GM23338 (cell line): ENCODE results near the gene LNX1. TPM values are rescaled to one million over a fixed set of nuclear protein-coding genes. Genes with fewer than 3 reads are reported as not detected.

ENCODE experiments used
- ATAC-seq: fragments of 200-7000 bp; cut with Tn5 transposase; 3 replicates; pipeline ENCODE4 v1.9.1; 2020
- DNase-seq: peaks from one replicate; pipeline ENCODE4 v3.0.0-alpha.2; 2015; ENCODE audit warnings: low spot score
- H2AFZ ChIP-seq: fragments of 200-600 bp; sonication (generic); 2 replicates; pipeline ENCODE4 v1.8.0; 2016; ENCODE audit warnings: antibody characterized with exemption, mild to moderate bottlenecking, moderate library complexity
- H3F3A ChIP-seq: fragments of 200-600 bp; sonication (generic); replicated peaks from 2 replicates; pipeline ENCODE4 v1.8.0; 2017; ENCODE audit warnings: antibody characterized with exemption, mixed run types, low read depth
- H3K27ac ChIP-seq: fragments of 200-600 bp; sonication (generic); 2 replicates; pipeline ENCODE4 v1.6.1; 2016; ENCODE audit warnings: low read depth
- H3K27me3 ChIP-seq: fragments of 200-600 bp; sonication (generic); 2 replicates; pipeline ENCODE4 v1.8.0; 2016; ENCODE audit warnings: mild to moderate bottlenecking, mixed run types, moderate library complexity; ENCODE audit not compliant: insufficient read depth
- H3K36me3 ChIP-seq: fragments of 200-600 bp; sonication (generic); 2 replicates; pipeline ENCODE4 v1.8.0; 2016; ENCODE audit warnings: mild to moderate bottlenecking; ENCODE audit not compliant: insufficient read depth
- H3K4me1 ChIP-seq: fragments of 200-600 bp; sonication (generic); 2 replicates; pipeline ENCODE4 v1.8.0; 2016; ENCODE audit warnings: mild to moderate bottlenecking, moderate library complexity; ENCODE audit not compliant: insufficient read depth
- H3K4me2 ChIP-seq: fragments of 200-600 bp; sonication (generic); 2 replicates; pipeline ENCODE4 v1.7.1; 2017; ENCODE audit warnings: mixed run types
- H3K4me3 ChIP-seq: fragments of 200-600 bp; sonication (generic); 2 replicates; pipeline ENCODE4 v1.6.1; 2016; ENCODE audit warnings: mixed run types
- H3K79me2 ChIP-seq: fragments of 200-600 bp; sonication (generic); replicated peaks from 2 replicates; pipeline ENCODE4 v1.8.0; 2017; ENCODE audit warnings: mild to moderate bottlenecking; ENCODE audit not compliant: insufficient read depth
- H3K9me2 ChIP-seq: fragments of 200-600 bp; sonication (generic); 2 replicates; pipeline ENCODE4 v1.8.0; 2017; ENCODE audit not compliant: insufficient read depth
- H4K20me1 ChIP-seq: fragments of 200-600 bp; sonication (generic); replicated peaks from 2 replicates; pipeline ENCODE4 v1.8.0; 2017; ENCODE audit warnings: mild to moderate bottlenecking; ENCODE audit not compliant: insufficient read depth
- H3K27ac Mint-ChIP-seq: 2 replicates; pipeline ENCODE4 v1.8.0; 2020; ENCODE audit warnings: inconsistent platforms, mild to moderate bottlenecking, moderate library complexity, mixed read lengths
- H3K27me3 Mint-ChIP-seq: 3 replicates; pipeline ENCODE4 v1.8.0; 2022; ENCODE audit warnings: low read depth, mild to moderate bottlenecking, moderate library complexity, mixed read lengths, inconsistent platforms; ENCODE audit not compliant: insufficient read depth, poor library complexity
- H3K36me3 Mint-ChIP-seq: 3 replicates; pipeline ENCODE4 v1.8.0; 2021; ENCODE audit warnings: low read depth, mild to moderate bottlenecking, inconsistent platforms, moderate library complexity, mixed read lengths
- H3K4me1 Mint-ChIP-seq: 3 replicates; pipeline ENCODE4 v1.8.0; 2020; ENCODE audit warnings: mild to moderate bottlenecking, inconsistent platforms, mixed read lengths
- H3K4me3 Mint-ChIP-seq: 3 replicates; pipeline ENCODE4 v1.8.0; 2021; ENCODE audit warnings: moderate library complexity, mild to moderate bottlenecking, inconsistent platforms, mixed read lengths
- H3K9me3 Mint-ChIP-seq: 3 replicates; pipeline ENCODE4 v1.8.0; 2020; ENCODE audit warnings: moderate library complexity, mild to moderate bottlenecking, inconsistent platforms, mixed read lengths
- CREB1 ChIP-seq: fragments of 250-450 bp; sonication (Bioruptor Pico); IDR thresholded peaks from 2 replicates; pipeline ENCODE4 v1.5.0; 2020; ENCODE audit warnings: low read depth, mild to moderate bottlenecking, moderate library complexity
- CTCF ChIP-seq, 2 experiments: fragments of 200-600 bp in 1 of 2; sonication (generic) in 1 of 2; conservative IDR thresholded peaks; 2 replicates each; pipeline versions ENCODE4 v1.5.1 to v1.6.1; 2016 to 2017; ENCODE audit warnings: antibody characterized with exemption in 2 of 2, low read depth in 2 of 2, mild to moderate bottlenecking in 2 of 2, moderate library complexity in 1 of 2
- EZH2 ChIP-seq: fragments of 200-600 bp; sonication (generic); IDR thresholded peaks from one replicate; pipeline ENCODE4 v1.8.0; 2017; ENCODE audit warnings: antibody characterized with exemption, mild to moderate bottlenecking, low read depth; ENCODE audit not compliant: unreplicated experiment
- EZH2phosphoT487 ChIP-seq: fragments of 200-600 bp; sonication (generic); IDR thresholded peaks from one replicate; pipeline ENCODE4 v1.8.1; 2018; ENCODE audit warnings: antibody characterized with exemption; ENCODE audit not compliant: unreplicated experiment
- NANOG ChIP-seq: IDR thresholded peaks from 2 replicates; pipeline ENCODE4 v1.6.1; 2016; ENCODE audit warnings: antibody characterized with exemption, borderline replicate concordance
- REST ChIP-seq: IDR thresholded peaks from one replicate; pipeline ENCODE4 v1.6.1; 2018; ENCODE audit warnings: antibody characterized with exemption; ENCODE audit not compliant: unreplicated experiment
- STAT1 ChIP-seq: IDR thresholded peaks from one replicate; pipeline ENCODE4 v1.6.1; 2016; ENCODE audit warnings: antibody characterized with exemption; ENCODE audit not compliant: unreplicated experiment
- ZNF114 ChIP-seq: fragments of 250-450 bp; sonication (Bioruptor Pico); IDR thresholded peaks from 2 replicates; pipeline ENCODE4 v1.5.0; 2020; ENCODE audit warnings: mild to moderate bottlenecking, moderate library complexity
- ZNF462 ChIP-seq: fragments of 250-450 bp; sonication (Bioruptor Pico); IDR thresholded peaks from 2 replicates; pipeline ENCODE4 v1.5.0; 2020; ENCODE audit warnings: mild to moderate bottlenecking, moderate library complexity
- polyA plus RNA-seq: library from polyadenylated mRNA; unstranded; fragments of >200 nt; fragmentation: Nextera tagmentation; extraction: Ambion mirVana; gene quantifications from 2 replicates; pipeline ENCODE4 v1.2.1, GENCODE V29; 2016
- total RNA-seq: library from RNA; depleted of rRNA; stranded (reverse); fragments of >200 nt; shearing (Covaris generic); gene quantifications from 2 replicates; pipeline ENCODE4 v1.2.3, GENCODE V29; 2014

LNX1 gene
- total and polyA plus RNA-seq, 2 experiments from 2014 or later = 5.4 to 6.4 TPM

- TF ChIP-seq ZNF462 (CRISPR knock-in tag) = no peak
- no peak for TF ChIP-seq EZH2phosphoT487
- no peak for TF ChIP-seq STAT1
- no peak for TF ChIP-seq ZNF114 (CRISPR knock-in tag)
- TF ChIP-seq CTCF (conservative IDR thresholded peaks at IDR 0.05; ENCODE audit: low read depth in 2 of 2) = no peak
These were observed 91.5 kb downstream of the LNX1 start (continued) for GRCh38 chr4:53499791-53500190.

- no peaks in the 10 kb centered on the region for H3K79me2 ChIP-seq
- H3K27ac Mint-ChIP-seq = no peak overlapping the region
- no peaks in the 10 kb centered on the region for H3K27me3 Mint-ChIP-seq
- H3K9me3 Mint-ChIP-seq = no peaks in the 10 kb centered on the region; the same call in 2 of the 3 replicates
- no peak overlapping the region for H3K4me2 ChIP-seq
- H3K27me3 ChIP-seq = no peaks in the 10 kb centered on the region
- H3K4me3 ChIP-seq = no peak overlapping the region
- ATAC-seq = no peak
- H3K4me1 Mint-ChIP-seq = peaks cover 14% of the 10 kb centered on the region
- H3K36me3 ChIP-seq = no peaks in the 10 kb centered on the region
- no peak for DNase-seq
- no peak overlapping the region for H3K27ac ChIP-seq
- H2AFZ ChIP-seq = no peak overlapping the region
- H3K36me3 Mint-ChIP-seq = no peaks in the 10 kb centered on the region; the same call in 2 of the 3 replicates
- peaks cover 10% of the 10 kb centered on the region for H3K4me1 ChIP-seq
- no peaks in the 10 kb centered on the region for H3F3A ChIP-seq
- H4K20me1 ChIP-seq = no peaks in the 10 kb centered on the region
- H3K4me3 Mint-ChIP-seq = no peak overlapping the region
- H3K9me2 ChIP-seq = no peaks in the 10 kb centered on the region; the same call in 1 of the 2 replicates
- TF ChIP-seq EZH2 = no peak
- TF ChIP-seq CREB1 (CRISPR knock-in tag) = no peak
- TF ChIP-seq REST = no peak
- no peak for TF ChIP-seq NANOG
- TF ChIP-seq EZH2phosphoT487 = no peak
- TF ChIP-seq STAT1 = no peak
These were observed 92.6 kb downstream of the LNX1 start for GRCh38 chr4:53498706-53499105.
